ENCODE results near the gene UQCC3.

- no peak for TF ChIP-seq GATA2 (IDR thresholded peaks at IDR 0.05; ENCODE audit: low read depth, low read length)
- no peak for TF ChIP-seq GATA3 (IDR thresholded peaks at IDR 0.05; ENCODE audit: low read depth, low read length)
Measured at GRCh38 chr11:62710001-62710345, 38.5 kb downstream of the UQCC3 start.

Data from SH-SY5Y (cell line).